Measurements from ENCODE around the gene CRYBG1. TPM values are rescaled to one million over a fixed set of nuclear protein-coding genes. Genes with fewer than 3 reads are reported as not detected.

Gene CRYBG1
- total RNA-seq, 1 experiment from 2014 or later = 5.7 TPM

- no peak overlapping the region for H3K27ac Mint-ChIP-seq
- Histone ChIP-seq H2BK12ac (ENCODE audit: insufficient read length, low read depth, low read length) (no peak overlapping the region), H3K9me3 (ENCODE audit: control insufficient read depth, low read depth, low read length) (peaks cover 7% of the 10 kb centered on the region), H4K91ac (ENCODE audit: insufficient read length, low read depth, low read length) (no peak overlapping the region), H2AFZ (ENCODE audit: low read length) (no peak overlapping the region), H2BK20ac (ENCODE audit: low read depth, low read length, poor library complexity, severe bottlenecking) (no peak overlapping the region), H3K79me2 (ENCODE audit: insufficient read depth, low read length) (no peaks in the 10 kb centered on the region), H3K27me3 (ENCODE audit: insufficient read depth, low read length) (no peaks in the 10 kb centered on the region), H2BK15ac (ENCODE audit: low read depth, low read length) (no peak overlapping the region), H3K23me2 (ENCODE audit: insufficient read length, low read depth, low read length, poor library complexity, severe bottlenecking) (no peaks in the 10 kb centered on the region), H3K14ac (ENCODE audit: insufficient read depth, low read length) (no peak overlapping the region), H3K4me2 (ENCODE audit: insufficient read depth, insufficient read length, low read length) (no peak overlapping the region), H3K56ac (ENCODE audit: insufficient read length, low read depth, low read length) (no peak overlapping the region), H2BK5ac (ENCODE audit: insufficient read length, low read length) (no peak overlapping the region), H3K18ac (ENCODE audit: insufficient read length, low read depth, low read length) (no peak overlapping the region), H3K79me1 (ENCODE audit: insufficient read depth, low read depth, low read length, poor library complexity, severe bottlenecking) (no peaks in the 10 kb centered on the region), H4K5ac (ENCODE audit: insufficient read length, low read depth, low read length) (no peak overlapping the region), H3T11ph (ENCODE audit: low read length) (no peak overlapping the region), H3K23ac (ENCODE audit: insufficient read length, low read depth, low read length) (no peak overlapping the region), H3K27ac (ENCODE audit: insufficient read length, low read depth, low read length) (no peak overlapping the region), H3K4ac (ENCODE audit: low read depth, low read length) (no peak overlapping the region), H4K8ac (replicated peaks; ENCODE audit: insufficient read length, low read depth, low read length) (no peak overlapping the region), H2BK120ac (ENCODE audit: low read depth, low read length, poor library complexity, severe bottlenecking) (no peak overlapping the region), H3K9ac (ENCODE audit: extremely low read depth, insufficient read length, low read length) (no peak overlapping the region), H2AK5ac (ENCODE audit: insufficient read length, low read length) (no peak overlapping the region), H3K4me1 (ENCODE audit: insufficient read depth, low read length) (peaks cover 17% of the 10 kb centered on the region; the same call in 1 of the 2 replicates), H4K20me1 (ENCODE audit: control insufficient read depth, insufficient read depth, insufficient read length) (no peaks in the 10 kb centered on the region)
- peaks cover 51 to 55% of the 10 kb centered on the region in 2 experiments for H3K4me1 Mint-ChIP-seq
- no peak overlapping the region for H3K4me3 Mint-ChIP-seq
- H3K27me3 Mint-ChIP-seq (ENCODE audit: low read depth) = no peaks in the 10 kb centered on the region; the same call in 1 of the 2 replicates
- peaks cover 9% of the 10 kb centered on the region in 2 experiments for H3K9me3 Mint-ChIP-seq
- no CpG with 5 or more reads among the region's 1 CpG for WGBS (ENCODE audit: extremely low coverage, insufficient read length, low lambda C conversion rate)
- TF ChIP-seq CTCF (conservative IDR thresholded peaks at IDR 0.05) = no peak
- peaks cover 13 to 33% (median 26%) of the 10 kb centered on the region in 3 experiments for H3K36me3 Mint-ChIP-seq (ENCODE audit: insufficient read depth in 1 of 3, low read depth in 3 of 3)
- DNase-seq = no peak
Observed at GRCh38 chr6:106617857-106618256, 257.3 kb downstream of the CRYBG1 start.
